ENCODE data around the gene RCOR2. TPM values are rescaled to one million over a fixed set of nuclear protein-coding genes. Genes with fewer than 3 reads are reported as not detected.

RCOR2 gene
- total and polyA plus RNA-seq, 2 experiments from 2014 or later = 5.5 to 66.9 TPM

DNA sequence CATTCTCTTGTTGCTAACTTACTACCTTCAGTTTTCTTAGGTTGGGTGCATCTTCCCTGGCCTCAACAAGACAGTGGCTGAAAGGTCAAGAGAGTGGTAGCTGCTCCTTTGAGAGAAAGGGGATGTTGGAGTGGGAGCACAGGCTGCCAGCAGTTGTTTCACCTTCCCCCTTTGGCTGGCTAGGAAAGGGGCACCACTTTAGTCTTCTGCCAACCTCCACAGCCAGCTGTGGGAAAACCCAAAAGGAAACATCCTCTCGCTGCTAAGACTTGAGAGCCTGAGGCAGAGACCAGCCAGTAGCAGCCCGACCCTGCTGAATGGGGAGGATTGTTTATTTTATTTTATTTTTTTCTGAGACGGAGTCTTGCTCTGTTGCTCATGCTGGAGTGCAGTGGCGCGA, 43.7 kb downstream of the RCOR2 start:
- Histone ChIP-seq H3K27me3 (ENCODE audit: insufficient read depth) (no peaks in the 10 kb centered on the region), H3K9me2 (ENCODE audit: insufficient read depth) (no peaks in the 10 kb centered on the region), H3F3A (replicated peaks; ENCODE audit: low read depth) (peaks cover 9% of the 10 kb centered on the region; the same call in 1 of the 2 replicates), H3K4me3 (no peak overlapping the region), H3K4me1 (ENCODE audit: insufficient read depth) (peaks cover 18% of the 10 kb centered on the region), H3K79me2 (replicated peaks; ENCODE audit: insufficient read depth) (peaks cover 90% of the 10 kb centered on the region), H4K20me1 (replicated peaks; ENCODE audit: insufficient read depth) (peaks cover 48% of the 10 kb centered on the region), H3K36me3 (ENCODE audit: insufficient read depth) (peaks cover 4% of the 10 kb centered on the region; the same call in 1 of the 2 replicates), H3K27ac (ENCODE audit: low read depth) (no peak overlapping the region), H3K4me2 (no peak overlapping the region), H2AFZ (no peak overlapping the region)
- H3K27me3 Mint-ChIP-seq (ENCODE audit: insufficient read depth, low read depth, poor library complexity) = peaks cover 8% of the 10 kb centered on the region
- no peaks in the 10 kb centered on the region for H3K36me3 Mint-ChIP-seq (ENCODE audit: low read depth)
- no peak overlapping the region; the same call in 1 of the 2 replicates for H3K27ac Mint-ChIP-seq
- TF ChIP-seq ZNF462 (CRISPR knock-in tag; IDR thresholded peaks at IDR 0.05) = no peak
- TF ChIP-seq ZNF331 (CRISPR knock-in tag; IDR thresholded peaks at IDR 0.05; ENCODE audit: low read depth) = no peak
- TF ChIP-seq, protein P1, sequence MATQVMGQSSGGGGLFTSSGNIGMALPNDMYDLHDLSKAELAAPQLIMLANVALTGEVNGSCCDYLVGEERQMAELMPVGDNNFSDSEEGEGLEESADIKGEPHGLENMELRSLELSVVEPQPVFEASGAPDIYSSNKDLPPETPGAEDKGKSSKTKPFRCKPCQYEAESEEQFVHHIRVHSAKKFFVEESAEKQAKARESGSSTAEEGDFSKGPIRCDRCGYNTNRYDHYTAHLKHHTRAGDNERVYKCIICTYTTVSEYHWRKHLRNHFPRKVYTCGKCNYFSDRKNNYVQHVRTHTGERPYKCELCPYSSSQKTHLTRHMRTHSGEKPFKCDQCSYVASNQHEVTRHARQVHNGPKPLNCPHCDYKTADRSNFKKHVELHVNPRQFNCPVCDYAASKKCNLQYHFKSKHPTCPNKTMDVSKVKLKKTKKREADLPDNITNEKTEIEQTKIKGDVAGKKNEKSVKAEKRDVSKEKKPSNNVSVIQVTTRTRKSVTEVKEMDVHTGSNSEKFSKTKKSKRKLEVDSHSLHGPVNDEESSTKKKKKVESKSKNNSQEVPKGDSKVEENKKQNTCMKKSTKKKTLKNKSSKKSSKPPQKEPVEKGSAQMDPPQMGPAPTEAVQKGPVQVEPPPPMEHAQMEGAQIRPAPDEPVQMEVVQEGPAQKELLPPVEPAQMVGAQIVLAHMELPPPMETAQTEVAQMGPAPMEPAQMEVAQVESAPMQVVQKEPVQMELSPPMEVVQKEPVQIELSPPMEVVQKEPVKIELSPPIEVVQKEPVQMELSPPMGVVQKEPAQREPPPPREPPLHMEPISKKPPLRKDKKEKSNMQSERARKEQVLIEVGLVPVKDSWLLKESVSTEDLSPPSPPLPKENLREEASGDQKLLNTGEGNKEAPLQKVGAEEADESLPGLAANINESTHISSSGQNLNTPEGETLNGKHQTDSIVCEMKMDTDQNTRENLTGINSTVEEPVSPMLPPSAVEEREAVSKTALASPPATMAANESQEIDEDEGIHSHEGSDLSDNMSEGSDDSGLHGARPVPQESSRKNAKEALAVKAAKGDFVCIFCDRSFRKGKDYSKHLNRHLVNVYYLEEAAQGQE (IDR thresholded peaks at IDR 0.05; ENCODE audit: unreplicated experiment) = no peak
- no peak for TF ChIP-seq EZH2phosphoT487 (IDR thresholded peaks at IDR 0.05; ENCODE audit: unreplicated experiment)
- TF ChIP-seq, protein P2, sequence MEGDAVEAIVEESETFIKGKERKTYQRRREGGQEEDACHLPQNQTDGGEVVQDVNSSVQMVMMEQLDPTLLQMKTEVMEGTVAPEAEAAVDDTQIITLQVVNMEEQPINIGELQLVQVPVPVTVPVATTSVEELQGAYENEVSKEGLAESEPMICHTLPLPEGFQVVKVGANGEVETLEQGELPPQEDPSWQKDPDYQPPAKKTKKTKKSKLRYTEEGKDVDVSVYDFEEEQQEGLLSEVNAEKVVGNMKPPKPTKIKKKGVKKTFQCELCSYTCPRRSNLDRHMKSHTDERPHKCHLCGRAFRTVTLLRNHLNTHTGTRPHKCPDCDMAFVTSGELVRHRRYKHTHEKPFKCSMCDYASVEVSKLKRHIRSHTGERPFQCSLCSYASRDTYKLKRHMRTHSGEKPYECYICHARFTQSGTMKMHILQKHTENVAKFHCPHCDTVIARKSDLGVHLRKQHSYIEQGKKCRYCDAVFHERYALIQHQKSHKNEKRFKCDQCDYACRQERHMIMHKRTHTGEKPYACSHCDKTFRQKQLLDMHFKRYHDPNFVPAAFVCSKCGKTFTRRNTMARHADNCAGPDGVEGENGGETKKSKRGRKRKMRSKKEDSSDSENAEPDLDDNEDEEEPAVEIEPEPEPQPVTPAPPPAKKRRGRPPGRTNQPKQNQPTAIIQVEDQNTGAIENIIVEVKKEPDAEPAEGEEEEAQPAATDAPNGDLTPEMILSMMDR (conservative IDR thresholded peaks at IDR 0.05; ENCODE audit: low read depth in 2 of 2) = no peak
- TF ChIP-seq ZNF114 (CRISPR knock-in tag; IDR thresholded peaks at IDR 0.05) = no peak
- no peak for TF ChIP-seq NANOG (IDR thresholded peaks at IDR 0.05; ENCODE audit: borderline replicate concordance)
- TF ChIP-seq EZH2 (IDR thresholded peaks at IDR 0.05; ENCODE audit: low read depth, unreplicated experiment) = no peak
- TF ChIP-seq, protein P3, sequence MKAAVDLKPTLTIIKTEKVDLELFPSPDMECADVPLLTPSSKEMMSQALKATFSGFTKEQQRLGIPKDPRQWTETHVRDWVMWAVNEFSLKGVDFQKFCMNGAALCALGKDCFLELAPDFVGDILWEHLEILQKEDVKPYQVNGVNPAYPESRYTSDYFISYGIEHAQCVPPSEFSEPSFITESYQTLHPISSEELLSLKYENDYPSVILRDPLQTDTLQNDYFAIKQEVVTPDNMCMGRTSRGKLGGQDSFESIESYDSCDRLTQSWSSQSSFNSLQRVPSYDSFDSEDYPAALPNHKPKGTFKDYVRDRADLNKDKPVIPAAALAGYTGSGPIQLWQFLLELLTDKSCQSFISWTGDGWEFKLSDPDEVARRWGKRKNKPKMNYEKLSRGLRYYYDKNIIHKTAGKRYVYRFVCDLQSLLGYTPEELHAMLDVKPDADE (IDR thresholded peaks at IDR 0.05) = no peak
- TF ChIP-seq JUNB (IDR thresholded peaks at IDR 0.05; ENCODE audit: unreplicated experiment) = no peak
- no peak for TF ChIP-seq POLR2AphosphoS5 (IDR thresholded peaks at IDR 0.05; ENCODE audit: low read depth)
- no peak for TF ChIP-seq STAT1 (IDR thresholded peaks at IDR 0.05; ENCODE audit: unreplicated experiment)
- TF ChIP-seq CREB1 (CRISPR knock-in tag; IDR thresholded peaks at IDR 0.05; ENCODE audit: low read depth) = no peak
- peaks cover 56% of the 10 kb centered on the region for H3K4me1 Mint-ChIP-seq
- ATAC-seq = no peak
- no peaks in the 10 kb centered on the region for H3K9me3 Mint-ChIP-seq
- no peak for DNase-seq (ENCODE audit: low spot score)
- H3K4me3 Mint-ChIP-seq = no peak overlapping the region

All from GM23338 (cell line).